GM19397 (cell line): ENCODE results near the gene CAPN10.

Source experiments
- ATAC-seq: cut with Tn5 transposase; IDR thresholded peaks from one replicate; pipeline ENCODE4 v1.9.1; 2021; ENCODE audit warnings: mild to moderate bottlenecking, moderate library complexity; ENCODE audit not compliant: unreplicated experiment

The CAPN10 gene

GRCh38 chr2:240573516-240574385 is 12.8 kb upstream of the CAPN10 start:
- ATAC-seq = no peak

DNA sequence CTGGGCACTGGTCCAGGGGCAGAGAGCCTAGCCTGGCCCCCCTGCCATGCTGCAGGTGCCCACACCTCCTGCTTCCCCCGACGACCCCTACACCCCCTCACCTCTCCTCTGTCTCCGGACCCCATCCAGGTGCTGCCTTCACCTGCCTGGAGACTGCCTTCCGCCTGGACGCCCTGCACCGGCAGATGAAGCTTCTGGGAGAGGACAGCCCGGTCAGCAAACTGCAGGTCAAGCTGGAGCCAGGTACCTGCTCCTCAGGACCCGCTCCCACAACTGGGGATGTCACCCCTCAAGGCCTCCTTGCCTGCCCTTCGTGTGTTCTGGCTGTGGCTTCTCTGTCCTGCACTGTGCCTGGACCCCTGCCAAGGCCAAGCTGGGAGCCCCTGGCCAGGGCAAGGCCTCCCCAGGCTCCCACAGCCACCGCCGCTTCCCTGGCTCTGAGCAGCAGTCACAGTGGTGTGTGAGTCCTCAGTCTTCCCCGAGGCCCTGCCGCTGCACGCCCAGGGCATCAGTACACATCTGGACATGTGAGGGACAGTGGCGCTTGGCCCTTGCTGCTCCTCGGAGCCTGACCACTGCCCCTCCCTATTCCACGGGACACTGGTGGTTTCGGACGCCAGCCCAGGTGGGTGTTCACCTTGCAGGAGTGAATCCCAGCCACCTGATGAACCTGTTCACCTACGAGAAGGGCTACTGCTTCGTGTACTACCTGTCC is 12.0 kb upstream of the CAPN10 start:
- ATAC-seq = no peak

DNA sequence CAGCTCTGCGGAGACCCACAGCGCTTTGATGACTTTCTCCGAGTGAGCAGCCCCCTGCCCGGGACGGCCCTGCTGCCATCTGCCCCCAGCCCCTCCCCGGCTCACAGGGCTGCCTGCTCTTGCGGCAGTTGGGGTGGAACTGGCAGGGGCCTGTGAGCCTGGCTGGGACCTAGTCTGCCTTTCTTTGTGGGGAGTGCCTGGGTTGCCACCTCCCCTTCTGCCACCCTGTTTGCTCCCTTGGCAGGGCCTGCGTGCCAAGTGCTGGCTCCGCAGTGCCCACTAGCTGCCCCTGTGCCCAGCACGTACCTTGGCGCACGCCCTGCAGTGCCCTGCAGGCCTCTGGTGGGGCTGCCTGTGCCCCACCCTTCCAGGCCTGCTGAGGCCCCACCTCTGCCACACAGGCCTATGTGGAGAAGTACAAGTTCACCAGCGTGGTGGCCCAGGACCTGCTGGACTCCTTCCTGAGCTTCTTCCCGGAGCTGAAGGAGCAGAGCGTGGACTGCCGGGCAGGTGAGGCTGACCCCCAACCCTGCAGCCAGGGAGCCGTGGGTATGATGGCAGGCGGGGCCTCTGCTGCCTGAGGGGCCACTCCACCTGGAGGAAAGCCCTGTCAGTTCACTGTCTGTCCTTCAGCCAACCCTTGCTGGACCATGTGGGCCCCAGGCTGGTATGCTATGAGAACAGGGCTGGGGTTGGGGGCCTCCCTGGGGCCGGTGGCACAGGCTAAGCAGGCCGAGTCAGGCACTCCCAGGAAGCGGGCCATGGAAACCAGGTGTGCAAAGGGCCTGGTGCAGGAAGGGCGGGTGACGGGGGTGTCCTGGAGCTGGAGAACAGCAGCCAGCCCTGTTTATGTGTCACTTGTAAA is 11.2 kb upstream of the CAPN10 start:
- ATAC-seq = no peak

- no peak for ATAC-seq
Measured at GRCh38 chr2:240576036-240576435, 10.5 kb upstream of the CAPN10 start.

DNA sequence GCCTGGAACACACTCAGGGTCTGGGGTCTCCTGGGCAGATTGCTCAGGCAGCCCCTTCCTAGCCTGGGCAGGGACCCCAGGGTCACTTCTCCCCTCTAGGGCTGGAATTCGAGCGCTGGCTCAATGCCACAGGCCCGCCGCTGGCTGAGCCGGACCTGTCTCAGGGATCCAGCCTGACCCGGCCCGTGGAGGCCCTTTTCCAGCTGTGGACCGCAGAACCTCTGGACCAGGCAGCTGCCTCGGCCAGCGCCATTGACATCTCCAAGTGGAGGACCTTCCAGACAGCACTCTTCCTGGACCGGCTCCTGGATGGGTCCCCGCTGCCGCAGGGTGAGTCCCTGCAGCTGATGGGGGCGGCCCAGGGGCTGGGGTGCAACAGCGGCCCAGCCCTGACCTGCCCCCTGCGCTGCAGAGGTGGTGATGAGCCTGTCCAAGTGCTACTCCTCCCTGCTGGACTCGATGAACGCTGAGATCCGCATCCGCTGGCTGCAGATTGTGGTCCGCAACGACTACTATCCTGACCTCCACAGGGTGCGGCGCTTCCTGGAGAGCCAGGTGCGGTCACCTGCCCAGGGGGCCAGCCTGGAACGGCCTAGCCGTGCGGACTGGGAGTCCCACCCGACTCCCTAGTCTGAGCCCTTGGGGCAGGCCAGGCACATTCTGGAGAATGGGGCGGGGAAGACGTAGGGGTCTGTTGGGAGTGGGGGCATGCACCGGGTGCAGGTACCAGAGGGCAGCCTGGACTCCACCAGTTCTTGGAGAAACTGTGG is 9.9 kb upstream of the CAPN10 start:
- no peak for ATAC-seq

DNA sequence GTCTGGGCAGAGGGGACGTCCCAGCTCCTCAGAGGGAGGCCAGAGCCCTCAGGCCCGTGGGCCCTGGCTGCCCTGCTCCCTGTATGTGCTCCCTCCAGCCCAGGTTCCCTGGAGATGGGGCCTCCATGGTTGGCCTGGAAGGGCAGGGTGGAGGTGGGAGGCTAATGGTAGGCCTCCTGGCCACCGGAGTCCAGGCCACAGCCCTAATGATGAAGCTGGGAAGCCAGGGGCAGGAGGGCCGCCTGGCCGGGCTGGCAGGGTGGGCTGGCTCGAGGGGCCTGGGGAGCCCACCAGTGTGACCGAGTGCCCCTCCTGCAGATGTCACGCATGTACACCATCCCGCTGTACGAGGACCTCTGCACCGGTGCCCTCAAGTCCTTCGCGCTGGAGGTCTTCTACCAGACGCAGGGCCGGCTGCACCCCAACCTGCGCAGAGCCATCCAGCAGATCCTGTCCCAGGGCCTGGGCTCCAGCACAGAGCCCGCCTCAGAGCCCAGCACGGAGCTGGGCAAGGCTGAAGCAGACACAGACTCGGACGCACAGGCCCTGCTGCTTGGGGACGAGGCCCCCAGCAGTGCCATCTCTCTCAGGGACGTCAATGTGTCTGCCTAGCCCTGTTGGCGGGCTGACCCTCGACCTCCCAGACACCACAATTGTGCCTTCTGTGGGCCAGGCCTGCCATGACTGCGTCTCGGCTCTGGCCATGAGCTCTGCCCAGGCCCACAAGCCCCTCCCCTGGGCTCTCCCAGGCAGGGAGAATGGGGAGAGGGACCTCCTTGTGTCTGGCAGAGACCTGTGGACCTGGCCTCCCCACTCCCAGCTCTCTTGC is 9.0 kb upstream of the CAPN10 start:
- ATAC-seq = no peak

GRCh38 chr2:240578110-240578450 is 8.5 kb upstream of the CAPN10 start:
- ATAC-seq = no peak

DNA sequence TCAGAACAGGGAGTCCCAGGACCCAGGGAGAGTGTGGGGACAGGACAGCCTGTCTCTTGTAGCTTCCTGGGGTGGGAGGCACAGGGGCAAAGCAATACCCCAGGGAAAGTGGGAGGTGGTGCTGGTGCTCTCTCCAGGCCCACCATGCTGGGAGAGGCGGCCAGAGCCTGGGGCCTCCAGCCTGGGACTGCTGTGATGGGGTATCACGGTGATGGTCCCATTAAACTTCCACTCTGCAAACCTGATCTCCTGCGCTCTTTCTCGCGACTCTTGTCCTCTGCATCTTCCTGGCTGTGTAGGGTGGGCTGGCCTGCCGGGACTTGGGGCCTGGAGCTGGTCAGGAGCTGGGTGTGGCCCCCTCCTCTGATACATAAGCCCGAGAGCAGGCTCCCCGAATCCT is 8.0 kb upstream of the CAPN10 start:
- no peak for ATAC-seq

GRCh38 chr2:240579071-240579762 is 7.3 kb upstream of the CAPN10 start:
- no peak for ATAC-seq

DNA sequence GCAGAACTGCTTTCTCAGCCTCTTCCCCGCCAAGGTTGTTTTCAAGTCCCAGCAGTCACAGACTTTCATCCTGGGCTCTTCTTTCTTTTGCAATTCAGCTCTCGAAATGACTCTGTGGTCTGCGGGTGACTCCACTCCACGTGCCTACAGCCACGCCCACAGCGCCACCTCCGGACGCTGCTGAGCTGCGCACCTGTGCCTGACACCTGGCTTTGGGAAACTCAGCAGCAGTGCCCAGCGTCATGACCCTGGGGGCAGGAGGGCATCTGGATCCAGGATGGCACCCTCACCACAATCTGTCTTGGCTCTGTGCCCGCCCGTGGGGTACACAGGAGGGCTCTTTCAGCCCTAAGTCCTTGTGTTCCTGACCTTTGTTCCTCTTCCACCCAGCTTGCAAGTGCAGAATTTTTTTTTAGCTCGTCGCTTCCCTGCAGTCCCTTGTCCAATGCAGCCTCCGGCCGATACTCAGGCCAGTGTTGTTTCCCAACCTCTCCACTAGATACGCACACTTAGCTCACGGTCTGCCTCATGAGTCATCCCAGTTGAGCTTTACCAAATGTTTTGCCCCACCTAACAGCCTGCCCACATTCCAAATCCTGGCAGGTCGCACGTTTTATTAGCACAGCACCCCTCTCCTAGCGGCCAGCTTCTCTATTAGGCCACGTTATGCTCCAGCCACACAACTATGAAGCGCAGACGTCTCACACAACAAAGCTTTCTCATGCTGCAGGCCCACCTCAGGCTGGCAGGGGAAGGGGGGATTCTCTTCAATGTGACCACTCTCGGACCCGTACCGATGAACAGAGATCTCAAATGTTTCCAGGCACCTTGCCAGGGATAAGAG is 6.5 kb upstream of the CAPN10 start:
- ATAC-seq = no peak

DNA sequence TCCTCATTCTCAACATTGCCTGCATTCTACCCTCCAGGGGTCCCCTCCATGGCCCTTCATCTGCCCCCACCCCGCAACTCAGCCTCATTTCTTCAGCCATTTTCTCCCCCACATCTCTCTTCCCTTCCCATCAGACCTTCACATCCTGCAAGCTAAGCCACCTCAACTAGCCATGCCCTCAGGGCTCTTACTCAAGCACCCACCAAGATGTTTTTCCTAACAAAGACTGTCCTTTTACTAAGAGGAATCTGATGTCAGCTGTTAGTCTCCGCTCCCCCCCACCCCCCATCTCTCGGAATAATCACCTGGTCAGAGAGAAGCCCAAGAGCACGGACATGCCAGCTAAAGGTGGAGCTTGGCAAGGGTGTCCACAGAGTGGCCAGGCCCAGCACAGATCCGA is 4.7 kb upstream of the CAPN10 start:
- ATAC-seq = no peak

DNA sequence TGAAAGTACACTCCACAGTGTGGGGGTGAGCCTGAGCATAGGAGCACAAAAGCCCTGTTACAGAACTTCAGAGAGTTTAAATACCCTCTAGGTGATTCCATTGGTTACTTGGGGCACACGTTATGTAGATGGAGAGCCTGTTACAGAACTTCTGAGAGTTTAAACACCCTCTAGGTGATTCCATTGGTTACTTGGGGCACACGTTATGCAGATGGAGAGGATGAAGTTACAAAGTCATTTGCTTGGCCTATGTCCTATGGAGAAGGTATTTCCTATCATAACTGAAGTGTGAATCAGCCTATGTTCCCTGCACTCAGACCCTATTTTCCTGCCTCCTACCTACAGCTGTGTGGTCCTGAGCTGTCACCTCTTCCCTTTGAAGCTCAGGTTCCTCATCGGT is 3.8 kb upstream of the CAPN10 start:
- ATAC-seq = no peak

DNA sequence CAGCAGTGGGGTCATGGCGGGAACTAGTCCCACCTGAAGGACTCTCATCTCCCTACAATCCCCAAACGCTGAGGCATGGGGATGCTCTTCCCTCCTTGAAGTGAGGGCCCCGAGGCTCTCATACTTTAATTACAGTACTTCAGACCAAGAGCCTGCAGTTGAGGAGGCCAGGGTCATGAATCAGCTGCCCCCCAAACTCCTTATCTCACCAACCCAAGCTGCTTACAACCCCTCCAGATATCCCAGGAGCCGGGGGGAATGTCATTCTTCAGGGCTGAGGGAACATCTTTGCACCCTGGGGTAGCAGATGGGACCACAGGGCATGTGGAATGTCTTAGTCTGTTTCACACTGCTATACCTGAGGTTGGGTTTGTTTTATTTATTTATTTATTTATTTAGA is 2.8 kb upstream of the CAPN10 start:
- ATAC-seq = no peak

DNA sequence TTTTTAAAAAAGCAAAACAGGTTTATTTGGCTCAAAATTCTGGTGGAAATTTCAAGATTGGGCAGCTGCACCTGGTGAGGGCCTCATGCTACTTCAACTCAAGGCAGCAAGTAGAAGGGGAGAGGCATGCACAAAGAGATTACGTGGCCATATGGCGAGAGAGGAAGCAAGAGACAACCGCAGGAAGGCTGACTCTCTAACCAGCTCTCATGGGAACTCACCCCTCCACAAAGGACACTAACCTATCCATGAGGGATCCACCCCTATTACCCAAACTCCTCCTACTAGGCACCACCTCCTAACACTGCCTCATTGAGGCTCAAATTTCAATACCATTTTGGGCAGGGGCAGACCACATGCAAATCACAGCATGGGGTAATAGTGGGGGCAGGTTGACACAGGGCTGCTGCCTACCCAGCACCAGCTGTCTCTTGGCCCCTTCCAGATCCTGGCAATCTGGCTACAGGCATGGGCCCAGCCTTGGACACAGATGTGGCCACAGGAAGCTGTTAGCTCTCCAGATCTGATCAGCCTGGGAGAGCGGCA is 2.0 kb upstream of the CAPN10 start:
- peak; percentile 44 for ATAC-seq

GRCh38 chr2:240585101-240585500 is 1.4 kb upstream of the CAPN10 start:
- peak; percentile 39 for ATAC-seq

DNA sequence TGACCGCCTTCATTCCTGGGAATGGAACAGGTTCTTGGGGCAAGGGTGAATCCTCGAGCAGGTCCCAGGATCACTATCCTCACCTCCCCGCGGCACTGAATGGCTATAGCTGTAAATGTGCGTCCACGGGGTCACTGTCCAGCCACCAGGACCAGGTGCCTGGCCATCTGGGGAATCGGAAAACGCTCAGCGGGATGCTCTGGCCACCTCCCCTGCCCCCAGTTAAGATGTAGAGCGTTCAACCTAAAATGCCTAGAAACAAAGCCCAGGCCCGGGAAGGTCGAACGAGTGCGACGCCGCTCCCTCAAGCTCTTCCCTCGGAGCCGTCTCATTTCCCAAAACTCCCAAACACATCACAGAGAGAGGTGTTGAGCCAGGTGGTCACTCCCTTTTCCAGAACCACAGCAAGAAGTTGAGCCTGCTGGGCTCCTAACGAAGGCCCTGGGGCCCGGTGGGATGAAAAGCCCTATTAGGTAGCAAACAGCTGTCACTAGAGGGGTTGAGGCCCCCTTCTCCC is 795 bp upstream of the CAPN10 start:
- no peak for ATAC-seq

DNA sequence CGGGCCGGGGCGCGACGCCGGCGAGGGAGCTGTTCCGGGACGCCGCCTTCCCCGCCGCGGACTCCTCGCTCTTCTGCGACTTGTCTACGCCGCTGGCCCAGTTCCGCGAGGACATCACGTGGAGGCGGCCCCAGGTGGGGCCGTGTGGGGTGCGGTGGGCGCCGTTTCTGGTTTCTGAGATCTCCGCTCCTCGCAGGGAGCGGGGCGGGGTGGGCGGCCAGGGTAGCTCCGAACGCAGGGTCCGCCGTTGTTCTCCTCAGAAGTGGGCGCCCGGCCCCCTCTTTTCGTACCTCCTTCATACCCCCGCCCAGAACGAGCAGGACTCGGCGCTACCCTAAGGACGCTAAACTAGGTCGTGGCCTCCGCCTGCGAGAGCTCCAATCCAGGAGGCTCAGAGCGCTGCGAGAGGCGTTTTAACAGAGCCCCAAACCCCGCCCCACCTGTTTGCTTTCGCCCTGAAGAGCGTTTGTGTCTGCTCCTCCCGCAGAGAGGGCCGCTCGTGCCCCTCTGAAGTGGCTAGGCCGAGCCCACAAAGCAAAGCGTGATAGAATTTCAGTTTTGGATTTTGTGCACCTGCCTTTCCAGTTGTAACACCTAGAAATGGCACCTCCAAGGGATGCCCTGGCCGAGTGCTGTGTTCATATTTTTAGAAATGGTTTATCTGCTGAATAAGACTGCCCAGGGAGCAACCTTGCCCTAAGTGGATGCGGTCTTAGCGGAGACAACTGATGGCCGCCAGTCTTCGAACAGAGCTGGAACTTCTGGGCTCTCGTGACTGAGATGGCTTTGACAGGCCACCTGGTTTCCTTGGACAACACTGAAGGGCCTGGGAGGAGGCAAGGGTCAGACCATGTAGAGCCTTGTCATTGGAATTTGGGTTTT is 626 bp downstream of the CAPN10 start:
- peak; percentile 1 for ATAC-seq
